HG03280 (cell line): Measurements from ENCODE around the gene FFAR3.
"Not testable (repeated sequence)": the region's sequence is repeated elsewhere in the genome, so short reads cannot be mapped to it uniquely, and the experiment has no call there.

Experiments
- ATAC-seq: cut with Tn5 transposase; IDR thresholded peaks from one replicate; pipeline ENCODE4 v1.9.1; 2021; ENCODE audit warnings: mild to moderate bottlenecking, moderate library complexity; ENCODE audit not compliant: unreplicated experiment

The FFAR3 gene

GRCh38 chr19:35373492-35373891 is 15.2 kb downstream of the FFAR3 start:
- no peak for ATAC-seq

- not testable (repeated sequence) for ATAC-seq
These were observed 15.8 kb downstream of the FFAR3 start for GRCh38 chr19:35374031-35374430.

GRCh38 chr19:35375505-35376307 is 17.4 kb downstream of the FFAR3 start:
- no peak for ATAC-seq

- no peak for ATAC-seq
These were observed 19.4 kb downstream of the FFAR3 start for GRCh38 chr19:35377656-35378055.

- no peak for ATAC-seq
These were observed 20.1 kb downstream of the FFAR3 start for GRCh38 chr19:35378356-35378755.

- not testable (repeated sequence) for ATAC-seq
These were observed 21.3 kb downstream of the FFAR3 start for GRCh38 chr19:35379545-35379944.

- ATAC-seq: no peak
These were observed 21.7 kb downstream of the FFAR3 start for GRCh38 chr19:35379992-35380391.

GRCh38 chr19:35380450-35381124 is 22.3 kb downstream of the FFAR3 start:
- no peak for ATAC-seq

- ATAC-seq: no peak
These were observed 23.1 kb downstream of the FFAR3 start for GRCh38 chr19:35381318-35381717.

GRCh38 chr19:35381926-35382325 is 23.7 kb downstream of the FFAR3 start:
- no peak for ATAC-seq

GRCh38 chr19:35383536-35383935 is 25.3 kb downstream of the FFAR3 start:
- ATAC-seq: no peak

- no peak for ATAC-seq
These were observed 30.2 kb downstream of the FFAR3 start for GRCh38 chr19:35388277-35389054.

GRCh38 chr19:35389192-35389861 is 31.1 kb downstream of the FFAR3 start:
- no peak for ATAC-seq

GRCh38 chr19:35392742-35393715 is 34.8 kb downstream of the FFAR3 start:
- no peak for ATAC-seq

GRCh38 chr19:35395382-35396199 is 37.3 kb downstream of the FFAR3 start:
- ATAC-seq: no peak

- no peak for ATAC-seq
These were observed 38.1 kb downstream of the FFAR3 start for GRCh38 chr19:35396240-35396885.

- no peak for ATAC-seq
These were observed 38.8 kb downstream of the FFAR3 start for GRCh38 chr19:35397064-35397463.

- ATAC-seq: no peak
These were observed 40.3 kb downstream of the FFAR3 start for GRCh38 chr19:35398570-35398969.

- ATAC-seq: no peak
These were observed 41.0 kb downstream of the FFAR3 start for GRCh38 chr19:35399231-35399630.
